ENCODE data around the gene LHFPL3. TPM values are rescaled to one million over a fixed set of nuclear protein-coding genes. Genes with fewer than 3 reads are reported as not detected.
A peak's percentile ranks its signal among the peaks of the same experiment; 100 is the strongest.

LHFPL3 gene
- total and polyA plus RNA-seq, 5 donors from 2014 or later, result not detected

DNA sequence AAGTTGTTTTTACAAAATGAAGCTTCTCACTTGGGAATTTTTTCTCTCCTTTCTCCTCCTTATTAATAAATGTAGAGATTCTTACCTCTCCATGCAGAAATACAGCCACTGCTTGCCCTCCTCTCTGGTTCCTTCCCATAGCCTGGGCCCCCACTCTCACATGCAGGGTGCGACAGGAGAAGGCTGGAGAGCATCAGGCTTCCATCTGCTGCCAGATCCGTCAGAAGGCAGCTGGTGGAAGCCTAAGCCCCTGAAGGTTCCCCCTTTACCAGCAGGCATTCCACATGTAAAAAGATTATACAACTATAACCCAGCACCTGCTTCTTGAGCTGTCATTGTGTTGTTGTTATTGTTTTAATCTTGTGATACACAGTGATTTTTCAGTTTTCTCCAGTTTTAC, 314.2 kb downstream of the LHFPL3 start:
- H3K4me1 Mint-ChIP-seq, result no peaks in the 10 kb centered on the region
- no peaks in the 10 kb centered on the region for H3K36me3 Mint-ChIP-seq
- no peak overlapping the region for H3K27ac Mint-ChIP-seq
- Histone ChIP-seq H3K4me3 (ENCODE audit: low read depth, low read length) (no peak overlapping the region), H3K27me3 (ENCODE audit: control insufficient read depth, insufficient read depth, low read length) (no peaks in the 10 kb centered on the region), H3K36me3 (ENCODE audit: control insufficient read depth, insufficient read depth, low read length) (no peaks in the 10 kb centered on the region), H3K9me3 (ENCODE audit: control insufficient read depth in 2 of 2, low read length in 2 of 2) (no peaks in the 10 kb centered on the region), H3K4me1 (ENCODE audit: control insufficient read depth, insufficient read depth, low read length, poor library complexity, severe bottlenecking) (no peaks in the 10 kb centered on the region), H3K27ac (ENCODE audit: insufficient read depth, low read length, poor library complexity, severe bottlenecking) (no peak overlapping the region)
- no peak overlapping the region for H3K4me3 Mint-ChIP-seq
- peaks cover 16% of the 10 kb centered on the region for H3K27me3 Mint-ChIP-seq
- ATAC-seq (ENCODE audit: low read depth in 2 of 2) (no peak), DNase-seq (no peak)
- no peaks in the 10 kb centered on the region for H3K9me3 Mint-ChIP-seq

GRCh38 chr7:104643587-104644217, 315.3 kb downstream of the LHFPL3 start:
- Histone ChIP-seq H3K27me3 (ENCODE audit: control insufficient read depth, insufficient read depth, low read length) (no peaks in the 10 kb centered on the region), H3K27ac (ENCODE audit: insufficient read depth, low read length, poor library complexity, severe bottlenecking) (no peak overlapping the region), H3K9me3 (ENCODE audit: control insufficient read depth in 2 of 2, low read length in 2 of 2) (no peaks in the 10 kb centered on the region), H3K4me3 (ENCODE audit: low read depth, low read length) (no peak overlapping the region), H3K4me1 (ENCODE audit: control insufficient read depth, insufficient read depth, low read length, poor library complexity, severe bottlenecking) (no peaks in the 10 kb centered on the region), H3K36me3 (ENCODE audit: control insufficient read depth, insufficient read depth, low read length) (no peaks in the 10 kb centered on the region)
- peak in 1 of 3 donors; percentile 6 for DNase-seq
- no peak for ATAC-seq (ENCODE audit: low read depth in 2 of 2)
- no peak overlapping the region for H3K27ac Mint-ChIP-seq
- H3K4me3 Mint-ChIP-seq, result no peak overlapping the region
- no peaks in the 10 kb centered on the region for H3K9me3 Mint-ChIP-seq
- peaks cover 16% of the 10 kb centered on the region for H3K27me3 Mint-ChIP-seq
- no peaks in the 10 kb centered on the region for H3K4me1 Mint-ChIP-seq
- no peaks in the 10 kb centered on the region for H3K36me3 Mint-ChIP-seq

DNA sequence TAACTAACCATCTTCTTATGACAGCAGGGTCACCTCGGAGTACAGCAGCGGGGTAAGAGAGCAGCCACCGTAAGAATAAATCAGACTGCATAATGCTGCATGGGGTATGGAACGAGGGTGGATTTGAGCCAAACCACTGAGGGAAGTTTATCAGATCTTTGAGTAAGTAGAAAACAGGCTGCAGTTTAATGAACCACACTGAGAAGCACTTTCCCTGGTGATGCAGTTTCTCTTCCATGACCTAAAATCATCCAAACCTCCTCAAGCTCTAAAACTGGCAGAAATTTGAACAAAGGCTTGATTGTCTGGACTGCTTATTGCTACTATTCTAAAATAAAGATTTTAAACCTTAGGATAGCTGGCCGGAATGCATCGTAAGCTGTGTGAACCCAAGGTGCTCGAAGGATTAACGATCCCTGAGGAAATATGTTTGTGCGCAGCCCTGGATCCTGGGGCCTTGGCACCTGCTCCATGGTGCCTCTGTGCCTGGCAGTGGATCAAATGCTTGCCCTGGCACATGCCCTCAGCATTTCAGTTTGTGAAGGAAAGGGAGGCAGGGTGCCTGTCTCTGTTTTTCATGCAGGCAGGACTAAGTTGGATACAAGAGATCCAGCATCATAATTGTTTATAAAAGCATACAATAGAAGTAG, 322.7 kb downstream of the LHFPL3 start:
- no peak overlapping the region for H3K27ac Mint-ChIP-seq
- Histone ChIP-seq H3K9me3 (ENCODE audit: control insufficient read depth in 2 of 2, low read length in 2 of 2) (no peaks in the 10 kb centered on the region), H3K27me3 (ENCODE audit: control insufficient read depth, insufficient read depth, low read length) (no peaks in the 10 kb centered on the region), H3K27ac (ENCODE audit: insufficient read depth, low read length, poor library complexity, severe bottlenecking) (no peak overlapping the region), H3K36me3 (ENCODE audit: control insufficient read depth, insufficient read depth, low read length) (no peaks in the 10 kb centered on the region), H3K4me1 (ENCODE audit: control insufficient read depth, insufficient read depth, low read length, poor library complexity, severe bottlenecking) (no peaks in the 10 kb centered on the region), H3K4me3 (ENCODE audit: low read depth, low read length) (no peak overlapping the region)
- peaks cover 0 to 1% (median 0%) of the 10 kb centered on the region in 7 donors for H3K9me3 Mint-ChIP-seq
- H3K36me3 Mint-ChIP-seq, result no peaks in the 10 kb centered on the region
- H3K4me3 Mint-ChIP-seq, result no peak overlapping the region
- DNase-seq (no peak), ATAC-seq (ENCODE audit: low read depth in 2 of 2) (no peak)
- no peaks in the 10 kb centered on the region for H3K4me1 Mint-ChIP-seq
- H3K27me3 Mint-ChIP-seq, result peaks cover 4% of the 10 kb centered on the region

DNA sequence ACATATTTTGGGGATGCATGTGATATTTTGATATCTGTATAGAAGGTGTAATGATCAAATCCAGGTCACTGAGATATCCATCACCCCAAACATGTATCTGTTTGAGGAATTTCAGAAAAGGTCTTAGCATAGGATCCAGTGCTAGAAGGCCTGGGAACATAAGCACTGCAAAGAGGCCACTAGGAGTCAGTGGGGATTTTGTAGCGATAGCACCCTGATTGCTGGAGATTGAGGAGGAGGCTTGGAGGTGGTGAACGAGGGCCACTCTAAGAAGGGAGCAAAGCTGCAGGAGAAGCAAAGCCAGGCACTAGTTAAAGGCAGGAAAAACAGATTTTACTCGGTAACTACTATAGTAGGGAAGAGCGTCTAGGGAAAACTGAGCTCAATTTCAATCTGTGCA, 324.0 kb downstream of the LHFPL3 start:
- H3K4me1 ChIP-seq (ENCODE audit: control insufficient read depth, insufficient read depth, low read length, poor library complexity, severe bottlenecking), result no peaks in the 10 kb centered on the region
- Mint-ChIP-seq H3K4me1 (no peaks in the 10 kb centered on the region), H3K36me3 (no peaks in the 10 kb centered on the region), H3K27me3 (peaks cover 4% of the 10 kb centered on the region), H3K9me3 (peaks cover 0 to 1% (median 0%) of the 10 kb centered on the region in 7 donors), H3K4me3 (peak overlapping the region in 1 of 4 donors; percentile 38), H3K27ac (no peak overlapping the region)
- no peak overlapping the region for H3K27ac ChIP-seq (ENCODE audit: insufficient read depth, low read length, poor library complexity, severe bottlenecking)
- H3K9me3 ChIP-seq (ENCODE audit: control insufficient read depth in 2 of 2, low read length in 2 of 2), result no peaks in the 10 kb centered on the region
- no peak for DNase-seq
- no peaks in the 10 kb centered on the region for H3K36me3 ChIP-seq (ENCODE audit: control insufficient read depth, insufficient read depth, low read length)
- H3K27me3 ChIP-seq (ENCODE audit: control insufficient read depth, insufficient read depth, low read length), result no peaks in the 10 kb centered on the region
- no peak for ATAC-seq (ENCODE audit: low read depth in 2 of 2)
- no peak overlapping the region for H3K4me3 ChIP-seq (ENCODE audit: low read depth, low read length)

GRCh38 chr7:104652865-104653264, 324.5 kb downstream of the LHFPL3 start:
- H3K27me3 ChIP-seq (ENCODE audit: control insufficient read depth, insufficient read depth, low read length), result no peaks in the 10 kb centered on the region
- H3K27ac Mint-ChIP-seq, result no peak overlapping the region
- H3K27me3 Mint-ChIP-seq, result peaks cover 4% of the 10 kb centered on the region
- no peaks in the 10 kb centered on the region for H3K9me3 ChIP-seq (ENCODE audit: control insufficient read depth in 2 of 2, low read length in 2 of 2)
- DNase-seq, result no peak
- H3K9me3 Mint-ChIP-seq, result peaks cover 0 to 1% (median 0%) of the 10 kb centered on the region in 7 donors
- H3K4me3 Mint-ChIP-seq, result no peak overlapping the region
- no peak for ATAC-seq (ENCODE audit: low read depth in 2 of 2)
- no peak overlapping the region for H3K4me3 ChIP-seq (ENCODE audit: low read depth, low read length)
- H3K4me1 Mint-ChIP-seq, result no peaks in the 10 kb centered on the region
- H3K36me3 Mint-ChIP-seq, result no peaks in the 10 kb centered on the region
- H3K4me1 ChIP-seq (ENCODE audit: control insufficient read depth, insufficient read depth, low read length, poor library complexity, severe bottlenecking), result no peaks in the 10 kb centered on the region
- H3K36me3 ChIP-seq (ENCODE audit: control insufficient read depth, insufficient read depth, low read length), result no peaks in the 10 kb centered on the region
- H3K27ac ChIP-seq (ENCODE audit: insufficient read depth, low read length, poor library complexity, severe bottlenecking), result no peak overlapping the region

GRCh38 chr7:104653825-104654401, 325.5 kb downstream of the LHFPL3 start:
- no peak overlapping the region for H3K4me3 Mint-ChIP-seq
- no peaks in the 10 kb centered on the region for H3K4me1 Mint-ChIP-seq
- H3K27me3 Mint-ChIP-seq, result peaks cover 4% of the 10 kb centered on the region
- no peaks in the 10 kb centered on the region for H3K36me3 ChIP-seq (ENCODE audit: control insufficient read depth, insufficient read depth, low read length)
- ATAC-seq (ENCODE audit: low read depth in 2 of 2), result no peak
- H3K9me3 Mint-ChIP-seq, result peaks cover 0 to 1% (median 0%) of the 10 kb centered on the region in 7 donors
- no peak for DNase-seq
- no peaks in the 10 kb centered on the region for H3K4me1 ChIP-seq (ENCODE audit: control insufficient read depth, insufficient read depth, low read length, poor library complexity, severe bottlenecking)
- no peaks in the 10 kb centered on the region for H3K9me3 ChIP-seq (ENCODE audit: control insufficient read depth in 2 of 2, low read length in 2 of 2)
- H3K4me3 ChIP-seq (ENCODE audit: low read depth, low read length), result no peak overlapping the region
- no peak overlapping the region for H3K27ac Mint-ChIP-seq
- no peak overlapping the region for H3K27ac ChIP-seq (ENCODE audit: insufficient read depth, low read length, poor library complexity, severe bottlenecking)
- no peaks in the 10 kb centered on the region for H3K27me3 ChIP-seq (ENCODE audit: control insufficient read depth, insufficient read depth, low read length)
- no peaks in the 10 kb centered on the region for H3K36me3 Mint-ChIP-seq

DNA sequence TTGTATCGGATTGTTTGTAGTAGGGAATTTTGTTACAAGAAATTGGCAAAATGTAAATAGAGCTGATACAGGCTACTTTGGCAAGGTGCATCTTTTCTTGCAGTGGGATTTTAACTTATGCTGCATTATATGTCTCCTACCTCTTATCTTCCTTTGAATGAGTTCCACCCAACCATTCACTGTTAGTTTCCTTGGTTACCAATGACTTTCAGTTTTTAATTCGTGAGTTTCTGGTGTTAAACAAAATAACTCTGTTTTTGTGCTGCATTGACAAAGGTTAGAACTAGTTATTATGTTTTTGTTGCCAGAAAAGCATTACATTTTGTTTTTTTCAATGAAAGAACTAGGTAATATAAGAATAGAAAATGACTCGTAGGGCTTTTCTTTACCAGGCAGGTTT, 327.2 kb downstream of the LHFPL3 start:
- no peak overlapping the region for H3K4me3 ChIP-seq (ENCODE audit: low read depth, low read length)
- no peak for DNase-seq
- H3K4me1 Mint-ChIP-seq, result no peaks in the 10 kb centered on the region

More for the DNA sequence above, 327.2 kb downstream of the LHFPL3 start:
- Histone ChIP-seq H3K4me1 (ENCODE audit: control insufficient read depth, insufficient read depth, low read length, poor library complexity, severe bottlenecking) (no peaks in the 10 kb centered on the region), H3K36me3 (ENCODE audit: control insufficient read depth, insufficient read depth, low read length) (no peaks in the 10 kb centered on the region), H3K27me3 (ENCODE audit: control insufficient read depth, insufficient read depth, low read length) (no peaks in the 10 kb centered on the region), H3K9me3 (ENCODE audit: control insufficient read depth in 2 of 2, low read length in 2 of 2) (no peaks in the 10 kb centered on the region), H3K27ac (ENCODE audit: insufficient read depth, low read length, poor library complexity, severe bottlenecking) (no peak overlapping the region)
- Mint-ChIP-seq H3K27ac (peak overlapping the region in 1 of 3 donors; percentile 3), H3K36me3 (no peaks in the 10 kb centered on the region), H3K27me3 (peaks cover 9% of the 10 kb centered on the region), H3K9me3 (peaks cover 0 to 1% (median 0%) of the 10 kb centered on the region in 7 donors), H3K4me3 (no peak overlapping the region)
- no peak for ATAC-seq (ENCODE audit: low read depth in 2 of 2)

Data from CD4-positive, CD25-positive, alpha-beta regulatory T cell (primary cell).